Measurements from ENCODE around the gene AFF2.

AFF2 gene

GRCh38 chrX:148536961-148537360, 36.5 kb downstream of the AFF2 start:
- no peak for DNase-seq (ENCODE audit: low read depth)

DNA sequence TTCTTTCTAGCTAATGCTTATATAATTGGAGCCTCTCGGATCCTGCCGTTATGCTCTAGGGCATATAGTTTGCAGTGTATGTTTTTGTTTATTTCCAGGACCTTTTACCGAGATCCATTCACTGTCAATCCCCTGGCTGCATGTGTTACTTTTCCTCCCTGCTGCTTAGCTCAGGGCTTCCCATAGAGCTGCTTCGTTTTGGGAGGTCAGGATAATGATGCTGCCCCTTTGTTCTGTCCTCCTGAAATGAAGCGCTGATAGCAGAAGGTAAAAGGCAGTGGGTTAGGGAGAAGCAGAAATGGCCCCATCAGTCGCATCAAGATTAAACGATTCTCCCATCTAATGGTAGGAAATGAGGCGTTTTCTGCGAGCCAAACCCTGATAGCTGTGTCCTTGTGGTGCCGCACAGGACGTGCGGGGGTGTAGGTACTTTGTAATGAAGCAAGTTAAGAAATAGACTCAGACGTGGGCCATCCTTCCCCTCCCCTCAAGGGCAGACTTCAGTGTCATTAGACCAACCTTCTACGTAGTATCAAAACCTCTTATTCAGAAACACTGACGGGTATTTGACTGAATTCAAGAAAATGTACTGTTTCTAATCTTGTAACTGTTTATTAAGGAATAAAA, 37.3 kb downstream of the AFF2 start:
- no peak for DNase-seq (ENCODE audit: low read depth)

- no peak for DNase-seq (ENCODE audit: low read depth)
These were observed 38.2 kb downstream of the AFF2 start for GRCh38 chrX:148538582-148538981.

DNA sequence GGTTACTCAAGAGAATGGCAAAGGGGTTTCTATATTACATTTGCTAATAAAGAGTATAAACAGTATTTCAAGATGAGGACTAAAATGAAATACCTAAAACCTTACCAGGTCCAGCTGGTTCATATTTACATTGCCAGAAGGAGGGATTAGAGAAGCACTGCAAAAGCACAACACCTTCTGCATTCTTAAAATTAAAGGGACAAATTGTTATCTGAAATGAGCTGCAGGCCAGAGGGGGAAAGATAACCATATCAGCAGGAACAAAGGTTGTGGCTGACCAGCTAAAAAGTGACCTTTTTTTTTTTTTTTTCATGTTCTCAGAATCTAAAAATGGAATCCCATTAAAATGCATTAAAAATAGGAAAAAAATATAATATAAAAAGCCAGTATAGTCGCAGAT, 39.7 kb downstream of the AFF2 start:
- no peak for DNase-seq (ENCODE audit: low read depth)

GRCh38 chrX:148540671-148541583, 40.5 kb downstream of the AFF2 start:
- DNase-seq (ENCODE audit: low read depth) = no peak

GRCh38 chrX:148541584-148541940, 41.1 kb downstream of the AFF2 start:
- DNase-seq (ENCODE audit: low read depth) = no peak

DNA sequence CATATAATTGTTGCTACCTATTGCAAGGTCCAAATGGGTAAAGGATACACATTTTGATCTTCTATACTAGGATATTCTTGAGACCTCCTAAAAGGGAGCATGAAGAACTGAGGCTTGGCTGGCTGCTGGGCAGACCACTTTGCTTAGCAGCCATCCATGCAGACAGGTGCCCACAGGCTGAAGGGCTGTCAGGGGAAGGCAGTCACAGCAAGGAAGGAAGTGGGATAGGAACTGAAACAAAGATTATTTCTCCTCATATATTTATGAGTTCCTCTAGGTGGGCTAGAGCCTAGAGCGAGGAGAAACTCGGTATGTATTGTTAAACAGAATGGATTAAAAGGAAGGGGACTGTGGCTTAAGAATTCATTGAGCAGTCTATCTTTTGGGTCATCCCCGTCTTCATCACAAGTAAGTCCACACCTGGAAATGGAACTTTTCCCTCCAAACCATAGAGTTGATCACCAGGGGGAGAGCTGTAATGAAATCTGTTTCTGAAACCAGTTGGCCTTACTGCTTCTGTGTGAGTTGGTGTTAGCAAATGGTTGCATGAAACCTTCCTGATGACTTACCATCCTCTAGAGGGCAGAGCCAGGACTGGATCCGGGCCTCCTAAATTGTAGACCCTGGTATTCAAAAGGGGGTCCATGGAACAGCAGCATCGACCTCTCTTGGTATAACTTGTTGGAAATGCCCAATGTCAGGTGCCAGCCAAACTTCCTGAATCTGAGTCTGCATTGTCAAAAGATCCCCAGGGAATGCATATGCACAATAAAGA, 42.3 kb downstream of the AFF2 start:
- no peak for DNase-seq (ENCODE audit: low read depth)

- DNase-seq (ENCODE audit: low read depth) = no peak
These were observed 52.4 kb downstream of the AFF2 start for GRCh38 chrX:148552775-148553174.

- no peak for DNase-seq (ENCODE audit: low read depth)
These were observed 54.7 kb downstream of the AFF2 start for GRCh38 chrX:148555101-148555500.

DNA sequence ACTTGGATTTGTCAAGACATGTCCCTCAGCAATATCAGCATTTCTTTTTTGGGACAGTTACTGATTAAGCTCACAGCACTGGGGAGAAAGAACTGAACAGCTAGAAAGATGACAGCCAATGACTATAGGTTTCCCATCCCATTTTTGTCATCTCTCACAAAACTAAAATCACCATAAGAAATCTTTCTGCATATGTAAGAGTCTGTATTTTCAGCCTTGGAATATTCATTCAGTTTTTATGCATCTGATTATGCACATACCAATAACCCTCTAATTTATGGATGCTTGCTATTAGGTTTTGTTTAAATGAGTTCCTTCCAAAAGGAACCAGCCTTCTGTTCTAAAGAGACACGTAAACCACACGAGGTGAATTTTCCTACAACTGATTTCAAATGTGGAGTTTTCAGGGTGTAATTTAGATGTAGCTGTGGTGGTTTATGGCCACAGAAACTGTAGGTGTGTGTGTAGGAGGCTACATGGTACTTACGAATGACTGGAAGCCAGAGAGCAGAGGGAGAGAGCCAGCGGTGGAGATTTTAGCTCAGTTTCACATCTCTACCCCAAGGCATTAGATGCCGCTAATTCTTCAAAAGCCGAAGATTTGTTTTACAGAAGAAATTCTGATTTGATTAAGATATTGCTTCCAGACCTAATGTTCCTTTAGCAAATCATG, 55.3 kb downstream of the AFF2 start:
- no peak for DNase-seq (ENCODE audit: low read depth)

- DNase-seq (ENCODE audit: low read depth) = no peak
These were observed 56.1 kb downstream of the AFF2 start for GRCh38 chrX:148556498-148556897.

DNA sequence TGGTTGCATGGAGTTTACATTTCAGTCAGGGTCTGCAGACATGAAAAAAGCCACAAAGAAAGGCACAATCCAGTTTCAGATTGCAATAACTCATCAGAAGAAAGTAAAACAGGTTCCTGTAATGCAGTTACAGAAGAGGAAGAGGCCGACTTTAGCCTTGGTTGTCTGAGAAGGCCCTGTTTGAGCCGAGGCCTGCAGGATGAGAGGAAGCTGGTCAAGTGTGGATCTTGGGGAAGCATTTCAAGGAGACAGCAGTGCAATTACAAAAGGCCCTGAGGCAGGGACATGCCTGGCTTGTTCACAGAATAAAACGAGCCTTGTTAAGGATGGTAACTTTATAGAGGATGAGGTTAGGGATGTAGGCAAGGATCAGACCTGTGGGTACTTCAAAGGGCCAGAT, 62.4 kb downstream of the AFF2 start:
- no peak for DNase-seq (ENCODE audit: low read depth)

- no peak for DNase-seq (ENCODE audit: low read depth)
These were observed 66.8 kb downstream of the AFF2 start for GRCh38 chrX:148567229-148567628.

GRCh38 chrX:148567779-148568178, 67.4 kb downstream of the AFF2 start:
- DNase-seq (ENCODE audit: low read depth) = no peak

GRCh38 chrX:148568763-148569162, 68.3 kb downstream of the AFF2 start:
- DNase-seq (ENCODE audit: low read depth) = no peak

- DNase-seq (ENCODE audit: low read depth) = no peak
These were observed 71.9 kb downstream of the AFF2 start for GRCh38 chrX:148572337-148572736.

GRCh38 chrX:148573119-148573518, 72.7 kb downstream of the AFF2 start:
- DNase-seq (ENCODE audit: low read depth) = no peak

DNA sequence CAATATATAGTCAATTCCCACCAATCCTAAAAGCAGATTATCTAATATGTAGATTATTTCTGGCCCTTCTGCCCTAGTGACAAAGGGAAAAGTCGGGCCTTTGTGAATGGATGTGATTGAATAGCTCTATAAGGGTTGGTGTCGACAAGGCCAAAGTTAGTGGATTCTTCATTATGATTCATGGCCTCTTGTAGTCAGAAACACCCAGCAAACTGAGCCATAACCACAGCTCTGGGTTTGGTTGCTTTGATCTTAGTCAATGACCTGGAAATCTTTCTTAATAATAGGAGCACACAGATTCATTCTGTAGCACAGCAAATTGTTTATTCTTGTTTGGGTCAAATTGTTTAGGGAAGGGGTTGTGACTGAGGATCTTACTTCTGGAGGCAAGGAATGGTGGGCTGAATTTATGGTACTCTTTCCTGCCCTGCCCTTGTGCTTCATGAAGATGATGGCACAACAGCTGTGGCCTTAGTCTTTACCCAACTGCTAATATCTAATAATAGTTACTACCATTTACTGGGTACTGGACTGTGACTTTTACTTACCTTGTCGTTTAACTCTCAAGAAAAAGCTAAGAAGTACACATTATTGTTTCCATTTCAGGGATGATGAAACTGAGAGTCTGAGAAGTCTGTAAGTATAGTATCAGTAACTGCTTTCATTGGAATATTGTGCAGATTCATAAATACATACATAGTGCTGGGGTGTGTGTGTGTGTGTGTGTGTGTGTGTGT, 74.0 kb downstream of the AFF2 start:
- DNase-seq (ENCODE audit: low read depth) = no peak

- DNase-seq (ENCODE audit: low read depth) = no peak
These were observed 76.0 kb downstream of the AFF2 start for GRCh38 chrX:148576396-148576795.

DNA sequence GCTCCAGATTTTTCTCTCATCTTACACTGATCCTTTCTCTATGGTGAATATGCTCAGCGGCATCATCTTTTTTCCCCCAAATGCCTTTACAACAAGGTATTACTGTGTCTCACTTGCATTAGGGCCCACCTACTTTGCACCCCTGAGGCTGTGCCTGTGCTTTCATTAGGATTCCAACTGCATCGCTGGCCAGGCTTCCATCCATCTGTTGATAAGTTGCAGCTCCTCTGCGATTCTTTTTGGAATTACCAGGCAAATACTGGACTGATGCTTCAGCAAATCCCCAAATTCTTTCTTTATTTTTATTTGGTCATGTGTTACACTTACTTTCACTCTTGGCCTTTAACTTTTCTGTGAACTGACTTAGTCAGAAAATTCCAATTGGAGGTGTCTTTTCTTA, 77.3 kb downstream of the AFF2 start:
- DNase-seq (ENCODE audit: low read depth) = no peak

GRCh38 chrX:148580016-148580415, 79.6 kb downstream of the AFF2 start:
- no peak for DNase-seq (ENCODE audit: low read depth)

- no peak for DNase-seq (ENCODE audit: low read depth)
These were observed 81.9 kb downstream of the AFF2 start for GRCh38 chrX:148582353-148582752.
